HL-60 (cell line): ENCODE data around the gene SUMO2.

Experiments
- GABPA ChIP-seq: IDR thresholded peaks from 2 replicates; pipeline ENCODE4 v1.6.1; 2012; ENCODE audit warnings: low read depth
- POLR2AphosphoS5 ChIP-seq: IDR thresholded peaks from 2 replicates; pipeline ENCODE4 v1.6.1; 2012; ENCODE audit warnings: low read depth
- SPI1 ChIP-seq: IDR thresholded peaks from 2 replicates; pipeline ENCODE4 v1.6.1; 2012; ENCODE audit warnings: low read depth, mild to moderate bottlenecking, borderline replicate concordance
- TF ChIP-seq, protein P1 (sequence below): IDR thresholded peaks from one replicate; pipeline ENCODE4 v1.5.1; 2011; ENCODE audit warnings: low read length, control low read depth, inconsistent platforms; ENCODE audit not compliant: insufficient read depth
- TF ChIP-seq, protein P2 (sequence below): IDR thresholded peaks from 2 replicates; pipeline ENCODE4 v1.6.1; 2012; ENCODE audit warnings: low read depth; ENCODE audit not compliant: insufficient replicate concordance

DNA sequence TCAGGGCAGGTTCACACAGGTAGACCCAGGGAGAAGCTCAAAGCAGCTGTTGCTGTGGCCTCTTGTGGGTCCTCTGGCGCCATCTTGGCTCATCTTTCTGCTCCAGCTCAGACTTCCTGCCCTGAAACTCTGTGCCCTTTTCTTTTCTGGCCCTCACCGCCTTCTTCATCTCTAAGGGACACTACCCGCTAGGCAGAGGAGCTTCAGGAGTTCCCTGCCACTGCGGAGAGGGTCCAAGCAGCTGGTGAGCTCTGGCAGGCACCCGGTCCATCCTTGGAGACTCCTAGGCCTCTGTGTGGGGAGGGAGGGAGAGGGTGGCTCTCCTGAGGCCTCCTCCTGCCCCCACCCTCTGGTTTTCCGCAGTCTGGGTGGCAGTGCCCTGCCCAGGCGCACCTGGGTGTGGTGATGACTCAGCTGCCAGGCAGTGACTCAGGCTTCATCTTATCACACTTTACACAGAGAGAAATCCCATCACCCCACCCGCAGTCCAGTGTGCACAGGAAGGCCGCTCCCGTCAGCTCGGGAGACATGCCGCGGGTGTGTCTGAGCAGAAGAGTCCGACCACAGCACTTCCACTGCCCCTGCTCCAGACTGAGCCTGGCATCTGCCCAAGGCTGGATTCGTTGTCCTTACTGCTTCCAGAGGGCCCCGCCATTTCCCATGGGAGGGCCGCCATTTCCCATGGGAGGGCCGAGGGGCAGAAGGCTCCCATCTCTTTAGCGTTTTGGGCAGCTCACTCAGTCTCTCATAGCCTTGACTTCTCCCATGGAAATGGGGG lies 58.5 kb downstream of the SUMO2 start:
- TF ChIP-seq, protein P1, sequence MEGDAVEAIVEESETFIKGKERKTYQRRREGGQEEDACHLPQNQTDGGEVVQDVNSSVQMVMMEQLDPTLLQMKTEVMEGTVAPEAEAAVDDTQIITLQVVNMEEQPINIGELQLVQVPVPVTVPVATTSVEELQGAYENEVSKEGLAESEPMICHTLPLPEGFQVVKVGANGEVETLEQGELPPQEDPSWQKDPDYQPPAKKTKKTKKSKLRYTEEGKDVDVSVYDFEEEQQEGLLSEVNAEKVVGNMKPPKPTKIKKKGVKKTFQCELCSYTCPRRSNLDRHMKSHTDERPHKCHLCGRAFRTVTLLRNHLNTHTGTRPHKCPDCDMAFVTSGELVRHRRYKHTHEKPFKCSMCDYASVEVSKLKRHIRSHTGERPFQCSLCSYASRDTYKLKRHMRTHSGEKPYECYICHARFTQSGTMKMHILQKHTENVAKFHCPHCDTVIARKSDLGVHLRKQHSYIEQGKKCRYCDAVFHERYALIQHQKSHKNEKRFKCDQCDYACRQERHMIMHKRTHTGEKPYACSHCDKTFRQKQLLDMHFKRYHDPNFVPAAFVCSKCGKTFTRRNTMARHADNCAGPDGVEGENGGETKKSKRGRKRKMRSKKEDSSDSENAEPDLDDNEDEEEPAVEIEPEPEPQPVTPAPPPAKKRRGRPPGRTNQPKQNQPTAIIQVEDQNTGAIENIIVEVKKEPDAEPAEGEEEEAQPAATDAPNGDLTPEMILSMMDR: no peak
- no peak for TF ChIP-seq SPI1
- TF ChIP-seq POLR2AphosphoS5: peak; percentile 45; the same call in 1 of the 2 replicates
- peak; percentile 19; the same call in 1 of the 2 replicates for TF ChIP-seq GABPA
- TF ChIP-seq, protein P2, sequence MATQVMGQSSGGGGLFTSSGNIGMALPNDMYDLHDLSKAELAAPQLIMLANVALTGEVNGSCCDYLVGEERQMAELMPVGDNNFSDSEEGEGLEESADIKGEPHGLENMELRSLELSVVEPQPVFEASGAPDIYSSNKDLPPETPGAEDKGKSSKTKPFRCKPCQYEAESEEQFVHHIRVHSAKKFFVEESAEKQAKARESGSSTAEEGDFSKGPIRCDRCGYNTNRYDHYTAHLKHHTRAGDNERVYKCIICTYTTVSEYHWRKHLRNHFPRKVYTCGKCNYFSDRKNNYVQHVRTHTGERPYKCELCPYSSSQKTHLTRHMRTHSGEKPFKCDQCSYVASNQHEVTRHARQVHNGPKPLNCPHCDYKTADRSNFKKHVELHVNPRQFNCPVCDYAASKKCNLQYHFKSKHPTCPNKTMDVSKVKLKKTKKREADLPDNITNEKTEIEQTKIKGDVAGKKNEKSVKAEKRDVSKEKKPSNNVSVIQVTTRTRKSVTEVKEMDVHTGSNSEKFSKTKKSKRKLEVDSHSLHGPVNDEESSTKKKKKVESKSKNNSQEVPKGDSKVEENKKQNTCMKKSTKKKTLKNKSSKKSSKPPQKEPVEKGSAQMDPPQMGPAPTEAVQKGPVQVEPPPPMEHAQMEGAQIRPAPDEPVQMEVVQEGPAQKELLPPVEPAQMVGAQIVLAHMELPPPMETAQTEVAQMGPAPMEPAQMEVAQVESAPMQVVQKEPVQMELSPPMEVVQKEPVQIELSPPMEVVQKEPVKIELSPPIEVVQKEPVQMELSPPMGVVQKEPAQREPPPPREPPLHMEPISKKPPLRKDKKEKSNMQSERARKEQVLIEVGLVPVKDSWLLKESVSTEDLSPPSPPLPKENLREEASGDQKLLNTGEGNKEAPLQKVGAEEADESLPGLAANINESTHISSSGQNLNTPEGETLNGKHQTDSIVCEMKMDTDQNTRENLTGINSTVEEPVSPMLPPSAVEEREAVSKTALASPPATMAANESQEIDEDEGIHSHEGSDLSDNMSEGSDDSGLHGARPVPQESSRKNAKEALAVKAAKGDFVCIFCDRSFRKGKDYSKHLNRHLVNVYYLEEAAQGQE: no peak
